Gastrocnemius medialis (tissue), 4 donors: Measurements from ENCODE around the gene TINCR.

Experiments used
- POLR2A ChIP-seq, 2 donors: fragments of 450-650 bp; IDR thresholded peaks; one replicate each; pipeline ENCODE4 v1.6.1; 2017; ENCODE audit warnings: antibody characterized with exemption in 2 of 2, mild to moderate bottlenecking in 2 of 2, moderate library complexity in 2 of 2
- TF ChIP-seq, protein P1 (sequence below), 5 experiments: fragments of 450-650 bp in 3 of 5; fragments of 200-600 bp in 2 of 5; sonication (generic) in 2 of 5; IDR thresholded peaks in 4 of 5; conservative IDR thresholded peaks in 1 of 5; 1 replicate in 4 of 5; 2 replicates in 1 of 5; pipeline ENCODE4 v1.5.1; 2016 to 2019; ENCODE audit warnings: antibody characterized with exemption in 5 of 5, mild to moderate bottlenecking in 3 of 5, moderate library complexity in 3 of 5

GRCh38 chr19:5520501-5520900, 47.3 kb downstream of the TINCR start:
- TF ChIP-seq, protein P1, sequence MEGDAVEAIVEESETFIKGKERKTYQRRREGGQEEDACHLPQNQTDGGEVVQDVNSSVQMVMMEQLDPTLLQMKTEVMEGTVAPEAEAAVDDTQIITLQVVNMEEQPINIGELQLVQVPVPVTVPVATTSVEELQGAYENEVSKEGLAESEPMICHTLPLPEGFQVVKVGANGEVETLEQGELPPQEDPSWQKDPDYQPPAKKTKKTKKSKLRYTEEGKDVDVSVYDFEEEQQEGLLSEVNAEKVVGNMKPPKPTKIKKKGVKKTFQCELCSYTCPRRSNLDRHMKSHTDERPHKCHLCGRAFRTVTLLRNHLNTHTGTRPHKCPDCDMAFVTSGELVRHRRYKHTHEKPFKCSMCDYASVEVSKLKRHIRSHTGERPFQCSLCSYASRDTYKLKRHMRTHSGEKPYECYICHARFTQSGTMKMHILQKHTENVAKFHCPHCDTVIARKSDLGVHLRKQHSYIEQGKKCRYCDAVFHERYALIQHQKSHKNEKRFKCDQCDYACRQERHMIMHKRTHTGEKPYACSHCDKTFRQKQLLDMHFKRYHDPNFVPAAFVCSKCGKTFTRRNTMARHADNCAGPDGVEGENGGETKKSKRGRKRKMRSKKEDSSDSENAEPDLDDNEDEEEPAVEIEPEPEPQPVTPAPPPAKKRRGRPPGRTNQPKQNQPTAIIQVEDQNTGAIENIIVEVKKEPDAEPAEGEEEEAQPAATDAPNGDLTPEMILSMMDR (IDR thresholded peaks at IDR 0.05 in 4 of 5, conservative IDR thresholded peaks at IDR 0.05 in 1 of 5): no peak
- TF ChIP-seq POLR2A (IDR thresholded peaks at IDR 0.05): no peak
